SK-N-MC (cell line): Measurements from ENCODE around the gene DLGAP4.
"Not testable (repeated sequence)": the region's sequence is repeated elsewhere in the genome, so short reads cannot be mapped to it uniquely, and the experiment has no call there.

ENCODE experiments used
- DNase-seq: peaks from one replicate; pipeline ENCODE4 v3.0.0-alpha.2; 2011; ENCODE audit warnings: low read depth, low spot score
- H3K27ac ChIP-seq: fragments of 200-600 bp; sonication (generic); 2 replicates; pipeline ENCODE4 v1.5.1; 2016; ENCODE audit warnings: mixed run types
- H3K36me3 ChIP-seq: fragments of 200-600 bp; sonication (generic); 2 replicates; pipeline ENCODE4 v1.6.1; 2017; ENCODE audit warnings: antibody characterized with exemption, low read length, mixed read lengths; ENCODE audit not compliant: insufficient read depth
- H3K4me3 ChIP-seq: fragments of 200-600 bp; sonication (generic); 2 replicates; pipeline ENCODE4 v1.5.1; 2016
- H3K9ac ChIP-seq: fragments of 200-600 bp; sonication (generic); 2 replicates; pipeline ENCODE4 v1.8.0; 2017; ENCODE audit warnings: mixed run types, mixed read lengths; ENCODE audit not compliant: insufficient read length
- H3K9me3 ChIP-seq: fragments of 200-600 bp; sonication (generic); 2 replicates; pipeline ENCODE4 v1.6.1; 2017; ENCODE audit warnings: low read depth, mild to moderate bottlenecking, antibody characterized with exemption, low read length, moderate library complexity, mixed read lengths
- EZH2 ChIP-seq: fragments of 200-600 bp; sonication (generic); IDR thresholded peaks from one replicate; pipeline ENCODE4 v1.6.1; 2017; ENCODE audit warnings: antibody characterized with exemption
- FOXP2 ChIP-seq: optimal IDR thresholded peaks from 2 replicates; pipeline ENCODE3; 2011; ENCODE audit warnings: mild to moderate bottlenecking, moderate library complexity; ENCODE audit not compliant: insufficient read depth; ENCODE audit errors: extremely low read length, control extremely low read depth
- POLR2AphosphoS5 ChIP-seq: IDR thresholded peaks from 2 replicates; pipeline ENCODE4 v1.6.1; 2012; ENCODE audit warnings: mild to moderate bottlenecking, low read depth, low read length, borderline replicate concordance

DLGAP4 gene

DNA sequence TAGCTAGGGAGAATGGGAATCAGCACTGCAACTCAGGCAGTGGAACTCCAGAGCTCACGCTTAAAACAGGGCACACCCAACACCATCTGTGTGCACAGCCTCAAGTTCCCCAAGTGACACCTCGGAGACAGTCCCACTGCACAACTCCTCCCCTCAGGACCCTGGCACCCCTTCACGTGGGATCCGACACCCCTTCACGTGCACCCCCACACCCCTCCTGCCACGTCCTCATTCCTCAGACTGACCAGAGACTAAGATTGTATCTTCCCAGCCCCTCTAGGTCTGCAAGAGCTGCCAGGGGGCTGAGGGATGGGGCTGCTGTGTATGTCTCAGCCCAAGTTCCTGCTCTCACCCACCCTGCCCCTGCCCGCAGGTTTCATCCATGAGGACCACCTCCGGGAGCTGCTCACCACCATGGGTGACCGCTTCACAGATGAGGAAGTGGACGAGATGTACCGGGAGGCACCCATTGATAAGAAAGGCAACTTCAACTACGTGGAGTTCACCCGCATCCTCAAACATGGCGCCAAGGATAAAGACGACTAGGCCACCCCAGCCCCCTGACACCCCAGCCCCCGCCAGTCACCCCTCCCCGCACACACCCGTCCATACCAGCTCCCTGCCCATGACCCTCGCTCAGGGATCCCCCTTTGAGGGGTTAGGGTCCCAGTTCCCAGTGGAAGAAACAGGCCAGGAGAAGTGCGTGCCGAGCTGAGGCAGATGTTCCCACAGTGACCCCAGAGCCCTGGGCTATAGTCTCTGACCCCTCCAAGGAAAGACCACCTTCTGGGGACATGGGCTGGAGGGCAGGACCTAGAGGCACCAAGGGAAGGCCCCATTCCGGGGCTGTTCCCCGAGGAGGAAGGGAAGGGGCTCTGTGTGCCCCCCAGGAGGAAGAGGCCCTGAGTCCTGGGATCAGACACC lies 242.8 kb downstream of the DLGAP4 start:
- no peak for DNase-seq
- Histone ChIP-seq H3K9ac (no peak overlapping the region), H3K4me3 (no peak overlapping the region), H3K36me3 (no peaks in the 10 kb centered on the region), H3K27ac (no peak overlapping the region), H3K9me3 (no peaks in the 10 kb centered on the region)
- TF ChIP-seq EZH2 (no peak), POLR2AphosphoS5 (no peak), FOXP2 (no peak)

DNA sequence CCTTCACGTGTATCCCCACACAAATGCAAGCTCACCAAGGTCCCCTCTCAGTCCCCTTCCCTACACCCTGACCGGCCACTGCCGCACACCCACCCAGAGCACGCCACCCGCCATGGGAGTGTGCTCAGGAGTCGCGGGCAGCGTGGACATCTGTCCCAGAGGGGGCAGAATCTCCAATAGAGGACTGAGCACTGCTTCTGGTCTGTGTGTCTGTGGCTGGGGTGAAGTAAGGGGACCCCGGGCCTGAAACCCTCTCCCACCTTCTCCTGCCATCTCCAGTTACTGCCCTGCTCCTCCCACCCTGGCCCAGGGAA lies 243.4 kb downstream of the DLGAP4 start:
- Histone ChIP-seq H3K9ac (no peak overlapping the region), H3K36me3 (no peaks in the 10 kb centered on the region), H3K27ac (no peak overlapping the region), H3K9me3 (no peaks in the 10 kb centered on the region), H3K4me3 (no peak overlapping the region)
- no peak for TF ChIP-seq FOXP2
- no peak for TF ChIP-seq POLR2AphosphoS5
- TF ChIP-seq EZH2, result no peak
- DNase-seq, result no peak

- DNase-seq, result no peak
- H3K4me3 ChIP-seq, result no peak overlapping the region
- H3K36me3 ChIP-seq, result no peaks in the 10 kb centered on the region
- no peak for TF ChIP-seq EZH2
- no peak for TF ChIP-seq POLR2AphosphoS5
- no peak for TF ChIP-seq FOXP2
- H3K9me3 ChIP-seq, result no peaks in the 10 kb centered on the region
- H3K9ac ChIP-seq, result no peak overlapping the region
- no peak overlapping the region for H3K27ac ChIP-seq
Measured at GRCh38 chr20:36549942-36550789, 244.0 kb downstream of the DLGAP4 start.

GRCh38 chr20:36550790-36551299 lies 244.7 kb downstream of the DLGAP4 start:
- TF ChIP-seq FOXP2 (no peak), EZH2 (no peak), POLR2AphosphoS5 (no peak)
- H3K4me3 ChIP-seq, result no peak overlapping the region
- H3K36me3 ChIP-seq, result no peaks in the 10 kb centered on the region
- H3K9ac ChIP-seq, result no peak overlapping the region
- no peaks in the 10 kb centered on the region for H3K9me3 ChIP-seq
- no peak for DNase-seq
- no peak overlapping the region for H3K27ac ChIP-seq

GRCh38 chr20:36555248-36555647 lies 249.1 kb downstream of the DLGAP4 start:
- Histone ChIP-seq H3K9ac (no peak overlapping the region), H3K9me3 (no peaks in the 10 kb centered on the region), H3K4me3 (no peak overlapping the region), H3K36me3 (no peaks in the 10 kb centered on the region), H3K27ac (no peak overlapping the region)
- DNase-seq, result no peak
- TF ChIP-seq EZH2, result no peak
- no peak for TF ChIP-seq FOXP2
- TF ChIP-seq POLR2AphosphoS5, result no peak

GRCh38 chr20:36562724-36563123 lies 256.6 kb downstream of the DLGAP4 start:
- Histone ChIP-seq H3K27ac (no peak overlapping the region), H3K9ac (no peak overlapping the region), H3K4me3 (no peak overlapping the region), H3K36me3 (no peaks in the 10 kb centered on the region), H3K9me3 (no peaks in the 10 kb centered on the region)
- TF ChIP-seq FOXP2, result no peak
- no peak for TF ChIP-seq POLR2AphosphoS5
- TF ChIP-seq EZH2, result no peak
- no peak for DNase-seq

DNA sequence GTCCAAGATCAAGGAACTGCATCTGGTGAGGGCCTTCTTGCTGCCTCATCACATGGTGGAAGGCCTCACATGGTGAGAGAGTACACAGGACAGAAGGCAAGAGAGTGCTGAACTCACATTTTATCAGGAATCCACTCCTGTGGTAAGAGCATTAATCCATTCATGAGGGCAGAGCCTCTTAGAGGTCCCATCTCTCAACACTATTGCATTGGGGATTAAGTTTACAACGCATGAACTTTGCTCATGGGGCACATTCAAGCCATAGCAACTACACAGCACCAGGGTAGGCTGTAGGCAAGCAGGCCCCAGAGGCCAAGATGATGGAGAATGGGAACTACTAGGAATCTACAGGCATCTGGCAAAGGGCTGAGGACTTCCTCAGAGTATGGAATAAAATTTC lies 257.2 kb downstream of the DLGAP4 start:
- no peak for DNase-seq
- H3K9me3 ChIP-seq, result no peaks in the 10 kb centered on the region
- no peak overlapping the region for H3K27ac ChIP-seq
- H3K9ac ChIP-seq, result no peak overlapping the region
- H3K36me3 ChIP-seq, result no peaks in the 10 kb centered on the region
- no peak overlapping the region for H3K4me3 ChIP-seq
- no peak for TF ChIP-seq POLR2AphosphoS5
- no peak for TF ChIP-seq FOXP2
- no peak for TF ChIP-seq EZH2

DNA sequence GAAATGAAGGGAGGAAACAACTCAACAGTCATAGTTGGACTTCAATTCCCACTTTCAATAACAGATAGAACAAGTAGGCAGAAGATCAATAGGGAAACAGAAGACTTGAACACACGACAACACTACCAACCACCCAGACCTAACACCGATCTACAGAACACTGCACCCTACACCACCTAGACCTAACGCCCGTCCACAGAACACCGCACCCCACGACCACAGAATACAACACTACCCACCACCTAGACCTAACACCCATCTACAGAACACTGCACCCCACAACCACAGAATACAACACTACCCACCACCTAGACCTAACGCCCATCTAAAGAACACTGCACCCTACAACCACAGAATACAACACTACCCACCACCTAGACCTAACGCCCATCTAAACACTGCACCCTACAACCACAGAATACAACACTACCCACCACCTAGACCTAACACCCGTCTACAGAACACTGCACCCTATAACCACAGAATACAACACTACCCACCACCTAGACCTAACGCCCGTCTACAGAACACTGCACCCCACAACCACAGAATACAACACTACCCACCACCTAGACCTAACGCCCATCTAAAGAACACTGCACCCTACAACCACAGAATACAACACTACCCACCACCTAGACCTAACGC lies 258.1 kb downstream of the DLGAP4 start:
- DNase-seq, H3K4me3 ChIP-seq, H3K27ac ChIP-seq, H3K9ac ChIP-seq, H3K36me3 ChIP-seq, H3K9me3 ChIP-seq: not testable (repeated sequence)

DNA sequence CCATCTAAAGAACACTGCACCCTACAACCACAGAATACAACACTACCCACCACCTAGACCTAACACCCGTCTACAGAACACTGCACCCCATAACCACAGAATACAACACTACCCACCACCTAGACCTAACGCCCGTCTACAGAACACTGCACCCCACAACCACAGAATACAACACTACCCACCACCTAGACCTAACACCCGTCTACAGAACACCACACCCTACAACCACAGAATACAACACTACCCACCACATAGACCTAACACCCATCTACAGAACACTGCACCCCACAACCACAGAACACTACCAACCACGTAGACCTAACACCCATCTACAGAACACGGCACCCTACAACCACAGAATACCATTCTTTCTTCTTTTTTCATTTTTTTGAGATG lies 258.6 kb downstream of the DLGAP4 start:
- not testable (repeated sequence) for H3K4me3 ChIP-seq, DNase-seq, H3K36me3 ChIP-seq, H3K9me3 ChIP-seq, H3K9ac ChIP-seq, H3K27ac ChIP-seq
